HuH-7 (cell line): ENCODE data around the gene LIPT1.
"Not testable (repeated sequence)": the region's sequence is repeated elsewhere in the genome, so short reads cannot be mapped to it uniquely, and the experiment has no call there.

ENCODE experiments used
- DNase-seq: peaks from one replicate; pipeline ENCODE4 v3.0.0; 2011; ENCODE audit warnings: low spot score

The LIPT1 gene

GRCh38 chr2:99154643-99155536, at the start of gene LIPT1, which contains the start of gene TSGA10:
Gene LIPT1 (plus strand): TSS chr2:99154967. CDS start chr2:99161958, 6,991 bp downstream.
Gene TSGA10 (minus strand): TSS chr2:99154942. CDS start chr2:99109439, 45,503 bp downstream.
- peak; percentile 99 for DNase-seq

- DNase-seq: no peak
Observed at GRCh38 chr2:99106913-99107312, 47.9 kb upstream of the LIPT1 start.

GRCh38 chr2:99111236-99111635, 43.5 kb upstream of the LIPT1 start:
- DNase-seq: no peak

- DNase-seq: no peak
Observed at GRCh38 chr2:99111945-99112344, 42.8 kb upstream of the LIPT1 start.

GRCh38 chr2:99112617-99113016, 42.1 kb upstream of the LIPT1 start:
- DNase-seq: no peak

GRCh38 chr2:99127981-99128380, 26.8 kb upstream of the LIPT1 start:
- DNase-seq: no peak

- not testable (repeated sequence) for DNase-seq
Observed at GRCh38 chr2:99135044-99135556, 19.7 kb upstream of the LIPT1 start.

GRCh38 chr2:99139003-99139402, 15.8 kb upstream of the LIPT1 start:
- DNase-seq: no peak

- DNase-seq: no peak
Observed at GRCh38 chr2:99140056-99140859, 14.5 kb upstream of the LIPT1 start.

GRCh38 chr2:99140860-99141109, 14.0 kb upstream of the LIPT1 start:
- DNase-seq: no peak

- DNase-seq: peak; percentile 96
Observed at GRCh38 chr2:99141110-99142108, 13.4 kb upstream of the LIPT1 start, which contains the start of gene C2orf15. Gene C2orf15 (plus strand): TSS chr2:99141707. CDS start chr2:99150559, 8,852 bp downstream.

GRCh38 chr2:99150706-99151105, 4.1 kb upstream of the LIPT1 start:
- DNase-seq: no peak

- no peak for DNase-seq
Observed at GRCh38 chr2:99152199-99152895, 2.4 kb upstream of the LIPT1 start.

GRCh38 chr2:99153921-99154604, 704 bp upstream of the LIPT1 start:
- no peak for DNase-seq

GRCh38 chr2:99156891-99157290, 2.1 kb downstream of the LIPT1 start:
- DNase-seq: no peak

- DNase-seq: no peak
Observed at GRCh38 chr2:99158599-99158998, 3.8 kb downstream of the LIPT1 start.

- no peak for DNase-seq
Observed at GRCh38 chr2:99159594-99159993, 4.8 kb downstream of the LIPT1 start.

GRCh38 chr2:99166218-99166617, 11.5 kb downstream of the LIPT1 start:
- no peak for DNase-seq

GRCh38 chr2:99169534-99169933, 14.8 kb downstream of the LIPT1 start:
- no peak for DNase-seq

- no peak for DNase-seq
Observed at GRCh38 chr2:99171377-99172140, 16.8 kb downstream of the LIPT1 start.
